Measurements from ENCODE around the gene EXOC3L4.

GRCh38 chr14:103058164-103059055, 36.1 kb upstream of the EXOC3L4 start:
- TF ChIP-seq EP300 (IDR thresholded peaks at IDR 0.05) (no peak), POLR2A (IDR thresholded peaks at IDR 0.05) (no peak), CTCF (IDR thresholded peaks at IDR 0.05) (no peak)

All from ovary (tissue), 3 donors.